Fibroblast of lung (primary cell): ENCODE measurements around the gene TDG.

ENCODE experiments used
- EZH2 ChIP-seq: IDR thresholded peaks from 2 replicates; pipeline ENCODE4 v1.5.1; 2012; ENCODE audit warnings: low read length, control low read depth, mild to moderate bottlenecking; ENCODE audit errors: missing control alignments
- TF ChIP-seq, protein P1 (sequence below), 2 donors: IDR thresholded peaks in 1 of 2; conservative IDR thresholded peaks in 1 of 2; 1 replicate in 1 of 2; 2 replicates in 1 of 2; pipeline ENCODE4 v1.5.1; 2011 to 2012; ENCODE audit warnings: low read length in 2 of 2, control low read depth in 1 of 2, inconsistent platforms in 1 of 2, low read depth in 1 of 2, mild to moderate bottlenecking in 1 of 2

DNA sequence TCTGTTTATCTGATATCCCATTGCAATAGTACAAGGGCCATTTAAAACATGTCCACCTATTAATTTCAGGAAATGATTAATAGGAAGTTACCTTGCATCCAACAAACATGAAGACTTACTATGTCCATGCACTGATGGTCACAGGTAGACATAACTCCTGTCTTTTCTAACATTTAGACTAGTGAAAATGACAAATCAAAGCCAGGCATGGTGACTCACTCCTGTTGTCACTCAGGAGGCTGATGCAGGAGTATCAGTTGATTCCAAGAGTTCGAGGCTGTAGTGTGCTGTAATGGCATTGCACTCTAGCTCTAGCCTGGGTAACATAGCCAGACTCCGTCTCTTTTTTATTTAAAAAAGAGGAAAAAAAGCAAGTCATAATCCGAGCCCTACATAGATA, 20.7 kb upstream of the TDG start:
- TF ChIP-seq, protein P1, sequence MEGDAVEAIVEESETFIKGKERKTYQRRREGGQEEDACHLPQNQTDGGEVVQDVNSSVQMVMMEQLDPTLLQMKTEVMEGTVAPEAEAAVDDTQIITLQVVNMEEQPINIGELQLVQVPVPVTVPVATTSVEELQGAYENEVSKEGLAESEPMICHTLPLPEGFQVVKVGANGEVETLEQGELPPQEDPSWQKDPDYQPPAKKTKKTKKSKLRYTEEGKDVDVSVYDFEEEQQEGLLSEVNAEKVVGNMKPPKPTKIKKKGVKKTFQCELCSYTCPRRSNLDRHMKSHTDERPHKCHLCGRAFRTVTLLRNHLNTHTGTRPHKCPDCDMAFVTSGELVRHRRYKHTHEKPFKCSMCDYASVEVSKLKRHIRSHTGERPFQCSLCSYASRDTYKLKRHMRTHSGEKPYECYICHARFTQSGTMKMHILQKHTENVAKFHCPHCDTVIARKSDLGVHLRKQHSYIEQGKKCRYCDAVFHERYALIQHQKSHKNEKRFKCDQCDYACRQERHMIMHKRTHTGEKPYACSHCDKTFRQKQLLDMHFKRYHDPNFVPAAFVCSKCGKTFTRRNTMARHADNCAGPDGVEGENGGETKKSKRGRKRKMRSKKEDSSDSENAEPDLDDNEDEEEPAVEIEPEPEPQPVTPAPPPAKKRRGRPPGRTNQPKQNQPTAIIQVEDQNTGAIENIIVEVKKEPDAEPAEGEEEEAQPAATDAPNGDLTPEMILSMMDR (conservative IDR thresholded peaks at IDR 0.05 in 1 of 2, IDR thresholded peaks at IDR 0.05 in 1 of 2; ENCODE audit: low read depth in 1 of 2, low read length in 2 of 2), result no peak
- no peak for TF ChIP-seq EZH2
